GM23338 (cell line): ENCODE measurements around the gene AHCY. TPM values are rescaled to one million over a fixed set of nuclear protein-coding genes. Genes with fewer than 3 reads are reported as not detected.

ENCODE experiments used
- ATAC-seq: fragments of 200-7000 bp; cut with Tn5 transposase; 3 replicates; pipeline ENCODE4 v1.9.1; 2020
- DNase-seq: peaks from one replicate; pipeline ENCODE4 v3.0.0-alpha.2; 2015; ENCODE audit warnings: low spot score
- H2AFZ ChIP-seq: fragments of 200-600 bp; sonication (generic); 2 replicates; pipeline ENCODE4 v1.8.0; 2016; ENCODE audit warnings: antibody characterized with exemption, mild to moderate bottlenecking, moderate library complexity
- H3F3A ChIP-seq: fragments of 200-600 bp; sonication (generic); replicated peaks from 2 replicates; pipeline ENCODE4 v1.8.0; 2017; ENCODE audit warnings: antibody characterized with exemption, mixed run types, low read depth
- H3K27ac ChIP-seq: fragments of 200-600 bp; sonication (generic); 2 replicates; pipeline ENCODE4 v1.6.1; 2016; ENCODE audit warnings: low read depth
- H3K27me3 ChIP-seq: fragments of 200-600 bp; sonication (generic); 2 replicates; pipeline ENCODE4 v1.8.0; 2016; ENCODE audit warnings: mild to moderate bottlenecking, mixed run types, moderate library complexity; ENCODE audit not compliant: insufficient read depth
- H3K36me3 ChIP-seq: fragments of 200-600 bp; sonication (generic); 2 replicates; pipeline ENCODE4 v1.8.0; 2016; ENCODE audit warnings: mild to moderate bottlenecking; ENCODE audit not compliant: insufficient read depth
- H3K4me1 ChIP-seq: fragments of 200-600 bp; sonication (generic); 2 replicates; pipeline ENCODE4 v1.8.0; 2016; ENCODE audit warnings: mild to moderate bottlenecking, moderate library complexity; ENCODE audit not compliant: insufficient read depth
- H3K4me2 ChIP-seq: fragments of 200-600 bp; sonication (generic); 2 replicates; pipeline ENCODE4 v1.7.1; 2017; ENCODE audit warnings: mixed run types
- H3K4me3 ChIP-seq: fragments of 200-600 bp; sonication (generic); 2 replicates; pipeline ENCODE4 v1.6.1; 2016; ENCODE audit warnings: mixed run types
- H3K79me2 ChIP-seq: fragments of 200-600 bp; sonication (generic); replicated peaks from 2 replicates; pipeline ENCODE4 v1.8.0; 2017; ENCODE audit warnings: mild to moderate bottlenecking; ENCODE audit not compliant: insufficient read depth
- H3K9me2 ChIP-seq: fragments of 200-600 bp; sonication (generic); 2 replicates; pipeline ENCODE4 v1.8.0; 2017; ENCODE audit not compliant: insufficient read depth
- H4K20me1 ChIP-seq: fragments of 200-600 bp; sonication (generic); replicated peaks from 2 replicates; pipeline ENCODE4 v1.8.0; 2017; ENCODE audit warnings: mild to moderate bottlenecking; ENCODE audit not compliant: insufficient read depth
- H3K27ac Mint-ChIP-seq: 2 replicates; pipeline ENCODE4 v1.8.0; 2020; ENCODE audit warnings: inconsistent platforms, mild to moderate bottlenecking, moderate library complexity, mixed read lengths
- H3K27me3 Mint-ChIP-seq: 3 replicates; pipeline ENCODE4 v1.8.0; 2022; ENCODE audit warnings: low read depth, mild to moderate bottlenecking, moderate library complexity, mixed read lengths, inconsistent platforms; ENCODE audit not compliant: insufficient read depth, poor library complexity
- H3K36me3 Mint-ChIP-seq: 3 replicates; pipeline ENCODE4 v1.8.0; 2021; ENCODE audit warnings: low read depth, mild to moderate bottlenecking, inconsistent platforms, moderate library complexity, mixed read lengths
- H3K4me1 Mint-ChIP-seq: 3 replicates; pipeline ENCODE4 v1.8.0; 2020; ENCODE audit warnings: mild to moderate bottlenecking, inconsistent platforms, mixed read lengths
- H3K4me3 Mint-ChIP-seq: 3 replicates; pipeline ENCODE4 v1.8.0; 2021; ENCODE audit warnings: moderate library complexity, mild to moderate bottlenecking, inconsistent platforms, mixed read lengths
- H3K9me3 Mint-ChIP-seq: 3 replicates; pipeline ENCODE4 v1.8.0; 2020; ENCODE audit warnings: moderate library complexity, mild to moderate bottlenecking, inconsistent platforms, mixed read lengths
- CREB1 ChIP-seq: fragments of 250-450 bp; sonication (Bioruptor Pico); IDR thresholded peaks from 2 replicates; pipeline ENCODE4 v1.5.0; 2020; ENCODE audit warnings: low read depth, mild to moderate bottlenecking, moderate library complexity
- CTCF ChIP-seq, 2 experiments: fragments of 200-600 bp in 1 of 2; sonication (generic) in 1 of 2; conservative IDR thresholded peaks; 2 replicates each; pipeline versions ENCODE4 v1.5.1 to v1.6.1; 2016 to 2017; ENCODE audit warnings: antibody characterized with exemption in 2 of 2, low read depth in 2 of 2, mild to moderate bottlenecking in 2 of 2, moderate library complexity in 1 of 2
- ETS1 ChIP-seq: IDR thresholded peaks from 2 replicates; pipeline ENCODE4 v1.6.1; 2016; ENCODE audit warnings: antibody characterized with exemption
- EZH2 ChIP-seq: fragments of 200-600 bp; sonication (generic); IDR thresholded peaks from one replicate; pipeline ENCODE4 v1.8.0; 2017; ENCODE audit warnings: antibody characterized with exemption, mild to moderate bottlenecking, low read depth; ENCODE audit not compliant: unreplicated experiment
- EZH2phosphoT487 ChIP-seq: fragments of 200-600 bp; sonication (generic); IDR thresholded peaks from one replicate; pipeline ENCODE4 v1.8.1; 2018; ENCODE audit warnings: antibody characterized with exemption; ENCODE audit not compliant: unreplicated experiment
- NANOG ChIP-seq: IDR thresholded peaks from 2 replicates; pipeline ENCODE4 v1.6.1; 2016; ENCODE audit warnings: antibody characterized with exemption, borderline replicate concordance
- POLR2AphosphoS5 ChIP-seq: IDR thresholded peaks from 2 replicates; pipeline ENCODE4 v1.6.1; 2016; ENCODE audit warnings: antibody characterized with exemption, low read depth
- STAT1 ChIP-seq: IDR thresholded peaks from one replicate; pipeline ENCODE4 v1.6.1; 2016; ENCODE audit warnings: antibody characterized with exemption; ENCODE audit not compliant: unreplicated experiment
- ZNF114 ChIP-seq: fragments of 250-450 bp; sonication (Bioruptor Pico); IDR thresholded peaks from 2 replicates; pipeline ENCODE4 v1.5.0; 2020; ENCODE audit warnings: mild to moderate bottlenecking, moderate library complexity
- ZNF462 ChIP-seq: fragments of 250-450 bp; sonication (Bioruptor Pico); IDR thresholded peaks from 2 replicates; pipeline ENCODE4 v1.5.0; 2020; ENCODE audit warnings: mild to moderate bottlenecking, moderate library complexity
- polyA plus RNA-seq: library from polyadenylated mRNA; unstranded; fragments of >200 nt; fragmentation: Nextera tagmentation; extraction: Ambion mirVana; gene quantifications from 2 replicates; pipeline ENCODE4 v1.2.1, GENCODE V29; 2016
- total RNA-seq: library from RNA; depleted of rRNA; stranded (reverse); fragments of >200 nt; shearing (Covaris generic); gene quantifications from 2 replicates; pipeline ENCODE4 v1.2.3, GENCODE V29; 2014

AHCY gene
- total and polyA plus RNA-seq, 2 experiments from 2014 or later = 138 to 423 TPM

- Mint-ChIP-seq H3K27me3 (peaks cover 4% of the 10 kb centered on the region), H3K36me3 (peaks cover 4% of the 10 kb centered on the region; the same call in 2 of the 3 replicates), H3K4me3 (no peak overlapping the region), H3K9me3 (peaks cover 4% of the 10 kb centered on the region; the same call in 2 of the 3 replicates), H3K4me1 (peaks cover 36% of the 10 kb centered on the region), H3K27ac (no peak overlapping the region)
- peaks cover 21% of the 10 kb centered on the region for H3K4me1 ChIP-seq
- H3K27ac ChIP-seq = no peak overlapping the region
- no peaks in the 10 kb centered on the region for H3K79me2 ChIP-seq
- no peaks in the 10 kb centered on the region for H3K36me3 ChIP-seq
- H3F3A ChIP-seq = no peaks in the 10 kb centered on the region
- TF ChIP-seq NANOG (no peak), ZNF462 (CRISPR knock-in tag) (no peak), CREB1 (no peak), ETS1 (no peak), EZH2 (no peak), POLR2AphosphoS5 (no peak), STAT1 (no peak), EZH2phosphoT487 (no peak), ZNF114 (CRISPR knock-in tag) (no peak), CTCF (conservative IDR thresholded peaks at IDR 0.05; ENCODE audit: low read depth in 2 of 2) (no peak)
- DNase-seq (no peak), ATAC-seq (peak; percentile 20; the same call in 1 of the 3 replicates)
- no peaks in the 10 kb centered on the region for H4K20me1 ChIP-seq
- no peak overlapping the region for H3K4me3 ChIP-seq
- peaks cover 5% of the 10 kb centered on the region; the same call in 1 of the 2 replicates for H3K9me2 ChIP-seq
- peak overlapping the region; percentile 7; the same call in 1 of the 2 replicates for H2AFZ ChIP-seq
- no peaks in the 10 kb centered on the region for H3K27me3 ChIP-seq
- no peak overlapping the region for H3K4me2 ChIP-seq
Observed at GRCh38 chr20:34322267-34323105, 19.3 kb upstream of the AHCY start.
